ENCODE data around the gene ITGB2. TPM values are rescaled to one million over a fixed set of nuclear protein-coding genes. Genes with fewer than 3 reads are reported as not detected.

Gene ITGB2
- total RNA-seq, 2 donors from 2014 or later = 16.7 to 63.6 TPM

GRCh38 chr21:44921928-44922327, 1.2 kb upstream of the ITGB2 start:
- Histone ChIP-seq H3K27me3 (no peaks in the 10 kb centered on the region), H3K9me3 (no peaks in the 10 kb centered on the region), H3K4me3 (no peak overlapping the region), H3K4me1 (peaks cover 0 to 8% of the 10 kb centered on the region in 2 donors), H3K36me3 (no peaks in the 10 kb centered on the region), H3K27ac (no peak overlapping the region)
- DNase-seq (ENCODE audit: low spot score) = no peak
- no peak for TF ChIP-seq CTCF (IDR thresholded peaks at IDR 0.05)

- no peak overlapping the region for H3K27ac ChIP-seq
- H3K9me3 ChIP-seq = no peaks in the 10 kb centered on the region
- no peaks in the 10 kb centered on the region for H3K36me3 ChIP-seq
- DNase-seq (ENCODE audit: low spot score) = no peak
- peak overlapping the region; percentile 5 to 35 for H3K4me3 ChIP-seq
- no peaks in the 10 kb centered on the region for H3K27me3 ChIP-seq
- no peak for TF ChIP-seq CTCF (IDR thresholded peaks at IDR 0.05)
- H3K4me1 ChIP-seq = peaks cover 0 to 6% of the 10 kb centered on the region in 2 donors
Measured at GRCh38 chr21:44919913-44920693, 596 bp downstream of the ITGB2 start.

- Histone ChIP-seq H3K4me1 (no peaks in the 10 kb centered on the region), H3K27me3 (no peaks in the 10 kb centered on the region), H3K4me3 (peak overlapping the region in 1 of 2 donors; percentile 35), H3K9me3 (no peaks in the 10 kb centered on the region), H3K36me3 (no peaks in the 10 kb centered on the region), H3K27ac (no peak overlapping the region)
- no peak for DNase-seq (ENCODE audit: low spot score)
- TF ChIP-seq CTCF (IDR thresholded peaks at IDR 0.05) = no peak
Measured at GRCh38 chr21:44919111-44919912, 1.4 kb downstream of the ITGB2 start.

GRCh38 chr21:44918581-44919033, 2.1 kb downstream of the ITGB2 start:
- Histone ChIP-seq H3K27ac (no peak overlapping the region), H3K4me1 (no peaks in the 10 kb centered on the region), H3K4me3 (no peak overlapping the region), H3K27me3 (no peaks in the 10 kb centered on the region), H3K9me3 (no peaks in the 10 kb centered on the region), H3K36me3 (no peaks in the 10 kb centered on the region)
- no peak for TF ChIP-seq CTCF (IDR thresholded peaks at IDR 0.05)
- no peak for DNase-seq (ENCODE audit: low spot score)

- H3K4me1 ChIP-seq = no peaks in the 10 kb centered on the region
Measured at GRCh38 chr21:44918107-44918470, 2.6 kb downstream of the ITGB2 start.

More at GRCh38 chr21:44918107-44918470, 2.6 kb downstream of the ITGB2 start:
- no peak overlapping the region for H3K27ac ChIP-seq
- TF ChIP-seq CTCF (IDR thresholded peaks at IDR 0.05) = no peak
- H3K9me3 ChIP-seq = no peaks in the 10 kb centered on the region
- no peaks in the 10 kb centered on the region for H3K36me3 ChIP-seq
- DNase-seq (ENCODE audit: low spot score) = no peak
- H3K4me3 ChIP-seq = no peak overlapping the region
- no peaks in the 10 kb centered on the region for H3K27me3 ChIP-seq
